K562 (cell line): ENCODE results near the gene GALM. TPM values are rescaled to one million over a fixed set of nuclear protein-coding genes. Genes with fewer than 3 reads are reported as not detected.

Source experiments
- ATAC-seq: fragments of 200-7000 bp; cut with Tn5 transposase; 3 replicates; pipeline ENCODE4 v1.9.1; 2020; ENCODE audit warnings: moderate library complexity
- BruUV-seq: library from RNA; stranded (reverse); fragments of 400-500 nt; replicated peaks from 2 replicates; lab custom pipeline; 2021; lab: Mats Ljungman, UMichigan
- CTCF ChIA-PET: fragments of 300-600 bp; formaldehyde crosslinking; extraction: SDS; loops from one replicate; lab custom pipeline; 2021; ENCODE audit warnings: low intra/inter-chr PET ratio; lab: Yijun Ruan, JAX
- POLR2A ChIA-PET: fragments of 300-600, 350-650 bp; sonication (Branson Sonifier 250); formaldehyde crosslinking; extraction: SDS; loops from one replicate; lab custom pipeline; 2021; ENCODE audit warnings: antibody characterized with exemption, inconsistent platforms; lab: Yijun Ruan, JAX
- DNase-seq, 4 experiments: peaks; one replicate each; pipeline versions ENCODE4 v3.0.0 to v3.0.0-alpha.2; 2011 to 2018; ENCODE audit warnings: low spot score in 3 of 4, mixed read lengths in 3 of 4; ENCODE audit errors: extremely low read depth in 1 of 4
- FAIRE-seq: peaks from 2 replicates; lab custom pipeline; 2011; peaks lifted over from hg19 to GRCh38; lab: Jason Lieb, UNC
- H2AFZ ChIP-seq: 2 replicates; pipeline ENCODE4 v1.6.0; 2011; ENCODE audit warnings: low read depth, low read length, control low read depth, inconsistent platforms
- H3K27ac ChIP-seq: fragments of 200-600 bp; 3 replicates; pipeline ENCODE4 v1.8.0; 2011; ENCODE audit warnings: low read depth, mild to moderate bottlenecking, control low read depth, inconsistent platforms, low read length, moderate library complexity, mixed read lengths; ENCODE audit errors: extremely low read depth
- H3K27me3 ChIP-seq, 2 experiments: fragments of 300-600 bp in 1 of 2; 2 replicates in 1 of 2; 3 replicates in 1 of 2; pipeline versions ENCODE4 v1.6.0 to v1.8.0; 2011; ENCODE audit warnings: inconsistent platforms in 2 of 2, low read length in 2 of 2, mild to moderate bottlenecking in 1 of 2, mixed read lengths in 1 of 2, moderate library complexity in 1 of 2; ENCODE audit not compliant: control insufficient read depth in 2 of 2, insufficient read depth in 2 of 2
- H3K36me3 ChIP-seq: fragments of 300-600 bp; 3 replicates; pipeline ENCODE4 v1.8.0; 2011; ENCODE audit warnings: mild to moderate bottlenecking, low read length, inconsistent platforms; ENCODE audit not compliant: control insufficient read depth, insufficient read depth
- H3K4me1 ChIP-seq, 2 experiments: fragments of 200-600 bp in 1 of 2; replicated peaks in 1 of 2; 2 replicates in 1 of 2; 3 replicates in 1 of 2; pipeline versions ENCODE4 v1.5.1 to v1.8.0; 2011; ENCODE audit warnings: inconsistent platforms in 2 of 2, low read length in 2 of 2, mild to moderate bottlenecking in 1 of 2, mixed read lengths in 1 of 2, moderate library complexity in 1 of 2; ENCODE audit not compliant: control insufficient read depth in 2 of 2, insufficient read depth in 2 of 2
- H3K4me2 ChIP-seq: 2 replicates; pipeline ENCODE4 v1.6.1; 2011; ENCODE audit warnings: low read length, control low read depth, inconsistent platforms, mixed read lengths; ENCODE audit not compliant: insufficient read depth
- H3K4me3 ChIP-seq: fragments of 200-600 bp; sonication (generic), shearing (Covaris generic); 2 replicates; pipeline ENCODE4 v1.5.1; 2016; ENCODE audit warnings: control low read depth, inconsistent platforms
- H3K79me2 ChIP-seq: fragments of 200-600 bp; 3 replicates; pipeline ENCODE4 v1.8.0; 2011; ENCODE audit warnings: low read length, inconsistent platforms; ENCODE audit not compliant: control insufficient read depth, insufficient read depth
- H3K9ac ChIP-seq, 2 experiments: 2 replicates each; pipeline versions ENCODE4 v1.6.0 to v1.6.1; 2011; ENCODE audit warnings: low read depth in 2 of 2, low read length in 2 of 2, control low read depth in 1 of 2, inconsistent platforms in 1 of 2, mild to moderate bottlenecking in 1 of 2, mixed read lengths in 1 of 2; ENCODE audit not compliant: insufficient read depth in 1 of 2
- H3K9me1 ChIP-seq: one replicate; pipeline ENCODE4 v1.6.0; 2011; ENCODE audit warnings: inconsistent platforms, mild to moderate bottlenecking, low read length, moderate library complexity; ENCODE audit not compliant: control insufficient read depth, insufficient read depth
- H3K9me3 ChIP-seq: replicated peaks from 2 replicates; pipeline ENCODE4 v1.5.1; 2011; ENCODE audit warnings: low read depth, low read length, inconsistent platforms; ENCODE audit not compliant: control insufficient read depth, insufficient read depth
- H4K20me1 ChIP-seq: replicated peaks from 2 replicates; pipeline ENCODE4 v1.6.1; 2011; ENCODE audit warnings: low read length, inconsistent platforms, mixed read lengths; ENCODE audit not compliant: control insufficient read depth, insufficient read depth
- ATF4 ChIP-seq: fragments of 450-650 bp; formaldehyde crosslinking; IDR thresholded peaks from 2 replicates; pipeline ENCODE4 v1.4.0; 2022; ENCODE audit warnings: mild to moderate bottlenecking, moderate library complexity
- CLOCK ChIP-seq: fragments of 250-450 bp; sonication (Bioruptor Pico); IDR thresholded peaks from 2 replicates; pipeline ENCODE4 v1.4.0; 2020; ENCODE audit warnings: mild to moderate bottlenecking, moderate library complexity, borderline replicate concordance
- PHF20 ChIP-seq: fragments of 450-650 bp; IDR thresholded peaks from 2 replicates; pipeline ENCODE4 v1.6.1; 2018; ENCODE audit not compliant: partially characterized antibody
- PTBP1 ChIP-seq: fragments of 200-400 bp; formaldehyde crosslinking; IDR thresholded peaks from 2 replicates; pipeline ENCODE4 v1.6.1; 2017; ENCODE audit warnings: low read depth, low read length
- SUPT5H ChIP-seq: fragments of 450-650 bp; IDR thresholded peaks from 2 replicates; pipeline ENCODE4 v1.6.1; 2016
- TSHZ1 ChIP-seq: fragments of 250-450 bp; sonication (Bioruptor Pico); IDR thresholded peaks from 2 replicates; pipeline ENCODE4 v1.4.0; 2020; ENCODE audit warnings: mild to moderate bottlenecking, moderate library complexity
- ZNF277 ChIP-seq: fragments of 250-450 bp; sonication (Bioruptor Pico); IDR thresholded peaks from 2 replicates; pipeline ENCODE4 v1.8.0; 2022; ENCODE audit warnings: inconsistent platforms, mild to moderate bottlenecking, moderate library complexity, borderline replicate concordance
- ZNF444 ChIP-seq: fragments of 250-450 bp; sonication (Bioruptor Pico); IDR thresholded peaks from 2 replicates; pipeline ENCODE4 v1.4.0; 2020; ENCODE audit warnings: mild to moderate bottlenecking, moderate library complexity
- WGBS: fragments of 100-300 bp; shearing (Covaris generic); methylation state at CpG from one replicate; pipeline ENCODE4 v1.1.6; 2016; ENCODE audit warnings: low coverage, mixed read lengths; ENCODE audit not compliant: insufficient coverage; ENCODE audit errors: missing lambda C conversion rate; 5-methylcytosine and 5-hydroxymethylcytosine counted together
- in situ Hi-C: fragments of 300-500 bp; cut with MboI; formaldehyde crosslinking; loops from 4 replicates; pipeline ENCODE4 v1.15.0; 2018; ENCODE audit warnings: inconsistent platforms, mixed read lengths
- intact Hi-C: fragments of 100-400 bp; cut with micrococcal nuclease; formaldehyde crosslinking; loops from 2 replicates; pipeline ENCODE4 v1.14.2; 2022
- polyA plus RNA-seq, 8 experiments: library from polyadenylated mRNA; depleted of rRNA in 4 of 8; stranded (reverse) in 5 of 8; unstranded in 3 of 8; fragments of >200 nt; fragmentation: Nextera tagmentation in 2 of 8; fragmentation: Illumina TruSeq in 1 of 8; extraction: Ambion mirVana in 2 of 8; extraction: Trizol in 1 of 8; gene quantifications; 2 replicates each; pipeline versions ENCODE4 v1.2.1 to v1.2.3, GENCODE V29; 2011 to 2014; ENCODE audit warnings: inconsistent platforms in 1 of 8, missing spikeins in 1 of 8
- total RNA-seq, 7 experiments: library from RNA; depleted of rRNA in 6 of 7; stranded (reverse); fragments of >200 nt in 6 of 7; fragmentation: Illumina TruSeq in 2 of 7; extraction: Trizol in 2 of 7; gene quantifications; 2 replicates each; pipeline versions ENCODE4 v1.2.1 to v1.2.3, GENCODE V29; 2011 to 2021; ENCODE audit warnings: low replicate concordance in 1 of 7
- TF ChIP-seq, protein P1 (sequence below): fragments of 450-650 bp; IDR thresholded peaks from 2 replicates; pipeline ENCODE4 v1.6.1; 2018; ENCODE audit warnings: mild to moderate bottlenecking, low read depth; ENCODE audit not compliant: partially characterized antibody

Gene GALM
- total and polyA plus RNA-seq, 9 of the 15 experiments (the other 6 are each of a cell fraction or from before 2014, with no cell fraction given) = 22.1 to 51.7 (median 27.9) TPM

GRCh38 chr2:38751596-38752410, 85.9 kb downstream of the GALM start:
- Histone ChIP-seq H3K9me3 (no peaks in the 10 kb centered on the region), H3K27ac (peak overlapping the region; percentile 99), H3K4me1 (peaks cover 0 to 26% of the 10 kb centered on the region in 2 experiments; a peak in 3 of 5 replicates), H3K36me3 (peaks cover 35% of the 10 kb centered on the region), H3K79me2 (peaks cover 44% of the 10 kb centered on the region), H3K4me3 (peak overlapping the region; percentile 82), H3K27me3 (no peaks in the 10 kb centered on the region), H3K4me2 (peak overlapping the region; percentile 98), H3K9ac (peak overlapping the region; percentile 85 to 99), H2AFZ (peak overlapping the region; percentile 93), H3K9me1 (no peaks in the 10 kb centered on the region), H4K20me1 (peaks cover 27% of the 10 kb centered on the region)
- intact Hi-C loops = loop anchor here (1.0 to 5.0 kb wide), 4 partner anchors 26 to 370 kb away; partner anchors contain the start of genes GEMIN6 and SOS1
- FAIRE-seq = peak; percentile 11
- ChIA-PET CTCF (interaction anchor here (0.5 kb wide), 1 partner anchor 11 kb away, joined by 4 read pairs; no protein-coding TSS in a partner anchor), POLR2A (interaction anchor here (0.6 to 3.7 kb wide), 103 partner anchors 10 to 987 kb away, joined by 3 to 107 read pairs (median 5); partner anchors contain the start of genes ATL2, DHX57, GALM and GEMIN6)
- DNase-seq = peak in 3 of 4 experiments; percentile 20 to 68 (median 57)
- in situ Hi-C loops = no loop called here
- ATAC-seq = peak; percentile 32
- BruUV-seq = TSS peak; percentile 86
- WGBS = 5% methylated on average over 18 of the region's 18 CpGs
- TF ChIP-seq TSHZ1 (CRISPR knock-in tag) (no peak), SUPT5H (no peak), PHF20 (peak; percentile 1), ATF4 (CRISPR knock-in tag) (no peak), ZNF277 (no peak), CLOCK (no peak), ZNF444 (CRISPR knock-in tag) (no peak), PTBP1 (0 out of 2 replicates have a peak, but pooled peaks have one; percentile 4)
- TF ChIP-seq, protein P1, sequence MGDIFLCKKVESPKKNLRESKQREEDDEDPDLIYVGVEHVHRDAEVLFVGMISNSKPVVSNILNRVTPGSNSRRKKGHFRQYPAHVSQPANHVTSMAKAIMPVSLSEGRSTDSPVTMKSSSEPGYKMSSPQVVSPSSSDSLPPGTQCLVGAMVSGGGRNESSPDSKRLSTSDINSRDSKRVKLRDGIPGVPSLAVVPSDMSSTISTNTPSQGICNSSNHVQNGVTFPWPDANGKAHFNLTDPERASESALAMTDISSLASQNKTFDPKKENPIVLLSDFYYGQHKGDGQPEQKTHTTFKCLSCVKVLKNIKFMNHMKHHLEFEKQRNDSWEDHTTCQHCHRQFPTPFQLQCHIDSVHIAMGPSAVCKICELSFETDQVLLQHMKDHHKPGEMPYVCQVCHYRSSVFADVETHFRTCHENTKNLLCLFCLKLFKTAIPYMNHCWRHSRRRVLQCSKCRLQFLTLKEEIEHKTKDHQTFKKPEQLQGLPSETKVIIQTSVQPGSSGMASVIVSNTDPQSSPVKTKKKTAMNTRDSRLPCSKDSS = no peak
